ENCODE results near the gene GRPEL2. TPM values are rescaled to one million over a fixed set of nuclear protein-coding genes. Genes with fewer than 3 reads are reported as not detected.

GRPEL2 gene
- total and polyA plus RNA-seq, 2 donors (not counting 3 experiments of a cell fraction or from before 2014, with no cell fraction given), result 7.6 to 32.5 TPM

GRCh38 chr5:149363358-149363757 is 18.1 kb downstream of the GRPEL2 start:
- Histone ChIP-seq H3K9me3 (replicated peaks; ENCODE audit: control insufficient read depth, insufficient read depth, low read length) (no peaks in the 10 kb centered on the region), H3K27me3 (ENCODE audit: control insufficient read depth in 2 of 2, insufficient read depth in 2 of 2, low read length in 2 of 2) (no peaks in the 10 kb centered on the region), H3K36me3 (ENCODE audit: control insufficient read depth in 2 of 2, extremely low read depth in 1 of 2, insufficient read depth in 2 of 2, low read length in 2 of 2) (no peaks in the 10 kb centered on the region), H4K20me1 (replicated peaks; ENCODE audit: control insufficient read depth, extremely low read depth, insufficient read depth, low read length) (no peaks in the 10 kb centered on the region), H3K27ac (ENCODE audit: insufficient read depth, low read depth, low read length) (no peak overlapping the region), H3K9ac (replicated peaks; ENCODE audit: extremely low read depth, insufficient read depth, low read length) (no peak overlapping the region), H3K79me2 (ENCODE audit: control insufficient read depth, insufficient read depth, low read length) (no peaks in the 10 kb centered on the region), H2AFZ (ENCODE audit: low read depth, low read length) (no peak overlapping the region), H3K4me2 (ENCODE audit: insufficient read depth, low read length) (no peak overlapping the region), H3K4me1 (ENCODE audit: control insufficient read depth, extremely low read depth, insufficient read depth, low read length) (no peaks in the 10 kb centered on the region), H3K4me3 (replicated peaks in 1 of 3; ENCODE audit: insufficient read depth in 1 of 3, low read depth in 1 of 3, low read length in 3 of 3) (no peak overlapping the region), H3K9me1 (replicated peaks; ENCODE audit: control insufficient read depth, extremely low read depth, insufficient read depth, low read length) (no peaks in the 10 kb centered on the region)
- TF ChIP-seq MYC (IDR thresholded peaks at IDR 0.05; ENCODE audit: low read depth, low read length), result no peak
- no peak for TF ChIP-seq POLR2A (IDR thresholded peaks at IDR 0.05; ENCODE audit: low read depth, low read length)
- no peak for TF ChIP-seq GATA2 (IDR thresholded peaks at IDR 0.05; ENCODE audit: insufficient read depth, insufficient read length, low read depth, low read length)
- TF ChIP-seq EZH2 (IDR thresholded peaks at IDR 0.05; ENCODE audit: borderline replicate concordance, low read depth, low read length, severe bottlenecking), result no peak
- TF ChIP-seq MAX (IDR thresholded peaks at IDR 0.05; ENCODE audit: insufficient read depth, insufficient read length), result no peak
- TF ChIP-seq CTCF (IDR thresholded peaks at IDR 0.05; ENCODE audit: extremely low read depth in 1 of 2, insufficient read depth in 1 of 2, low read depth in 1 of 2, low read length in 2 of 2), result no peak
- no peak for TF ChIP-seq JUN (IDR thresholded peaks at IDR 0.05; ENCODE audit: borderline replicate concordance, insufficient read depth, insufficient read length, low read depth)
- no peak for TF ChIP-seq FOS (IDR thresholded peaks at IDR 0.05; ENCODE audit: borderline replicate concordance, insufficient read depth, low read length)
- no peak for TF ChIP-seq POLR2AphosphoS5 (IDR thresholded peaks at IDR 0.05; ENCODE audit: insufficient read depth, low read depth, low read length)
- FAIRE-seq, result no peak
- intact Hi-C loops (cut with micrococcal nuclease) (no loop called here), dilution Hi-C loops (cut with MboI; ENCODE audit: extremely low pct_ligation_motif_present, low sequenced_read_pairs) (no loop called here)
- DNase-seq (ENCODE audit: low read depth, low spot score), result no peak
- ChIA-PET POLR2A (interaction anchor here (0.6 kb wide), 1 partner anchor 17 kb away, joined by 5 read pairs; no protein-coding TSS in a partner anchor), CTCF (interaction anchor here (1.2 to 1.5 kb wide), 3 partner anchors 9 to 98 kb away, joined by 4 to 9 read pairs (median 5); no protein-coding TSS in a partner anchor)
- no TSS peak for BruUV-seq (replicated peaks)
